HAP-1 (cell line): Measurements from ENCODE around the gene DNASE1L3.

ENCODE experiments used
- DNase-seq, 2 experiments: peaks; one replicate each; pipeline ENCODE4 v3.0.0-alpha.2; 2016 to 2020; ENCODE audit warnings: low spot score in 2 of 2
- H3K27me3 ChIP-seq: fragments of 250-450 bp; sonication (Bioruptor Pico); 2 replicates; pipeline ENCODE4 v1.5.1; 2020; ENCODE audit warnings: low read depth, mild to moderate bottlenecking, moderate library complexity
- H3K36me3 ChIP-seq: fragments of 250-450 bp; sonication (Bioruptor Pico); replicated peaks from 2 replicates; pipeline ENCODE4 v1.5.1; 2020; ENCODE audit warnings: mild to moderate bottlenecking
- H3K4me1 ChIP-seq: fragments of 250-450 bp; sonication (Bioruptor Pico); 2 replicates; pipeline ENCODE4 v1.5.1; 2020; ENCODE audit warnings: mild to moderate bottlenecking
- H3K4me3 ChIP-seq: fragments of 250-450 bp; sonication (Bioruptor Pico); 2 replicates; pipeline ENCODE4 v1.5.1; 2020; ENCODE audit warnings: mild to moderate bottlenecking, moderate library complexity
- H3K9me3 ChIP-seq: fragments of 250-450 bp; sonication (Bioruptor Pico); 2 replicates; pipeline ENCODE4 v1.5.1; 2020; ENCODE audit warnings: mild to moderate bottlenecking, moderate library complexity
- in situ Hi-C: fragments of 300-500 bp; cut with MboI; formaldehyde crosslinking; loops from 3 replicates; pipeline ENCODE4 v1.14.3; 2020; ENCODE audit warnings: low sequenced_read_pairs, inconsistent platforms, mixed read lengths

The DNASE1L3 gene

GRCh38 chr3:58175437-58176184, 35.2 kb downstream of the DNASE1L3 start:
- H3K9me3 ChIP-seq: no peaks in the 10 kb centered on the region
- H3K4me3 ChIP-seq: no peak overlapping the region
- no peaks in the 10 kb centered on the region for H3K27me3 ChIP-seq
- H3K4me1 ChIP-seq: no peaks in the 10 kb centered on the region
- in situ Hi-C loops: loop anchor here (25.0 kb wide), 1 partner anchor 362 kb away; the partner anchor contains the start of gene ACOX2
- peaks cover 5% of the 10 kb centered on the region for H3K36me3 ChIP-seq
- DNase-seq: no peak

GRCh38 chr3:58175187-58175436, 35.7 kb downstream of the DNASE1L3 start:
- DNase-seq: no peak
- in situ Hi-C loops: loop anchor here (25.0 kb wide), 1 partner anchor 362 kb away; the partner anchor contains the start of gene ACOX2

GRCh38 chr3:58173669-58174398, 36.9 kb downstream of the DNASE1L3 start:
- no peaks in the 10 kb centered on the region for H3K4me1 ChIP-seq
- H3K4me3 ChIP-seq: no peak overlapping the region
- in situ Hi-C loops: no loop called here
- H3K9me3 ChIP-seq: no peaks in the 10 kb centered on the region
- peak in 1 of 2 experiments; percentile 45 for DNase-seq
- H3K36me3 ChIP-seq: peaks cover 8% of the 10 kb centered on the region
- H3K27me3 ChIP-seq: no peaks in the 10 kb centered on the region

More at GRCh38 chr3:58175187-58175436, 35.7 kb downstream of the DNASE1L3 start:
- H3K27me3 ChIP-seq: no peaks in the 10 kb centered on the region
- H3K9me3 ChIP-seq: no peaks in the 10 kb centered on the region
- H3K36me3 ChIP-seq: peaks cover 5% of the 10 kb centered on the region
- H3K4me3 ChIP-seq: no peak overlapping the region
- no peaks in the 10 kb centered on the region for H3K4me1 ChIP-seq

GRCh38 chr3:58173029-58173668, 37.6 kb downstream of the DNASE1L3 start:
- no peak overlapping the region for H3K4me3 ChIP-seq
- H3K9me3 ChIP-seq: no peaks in the 10 kb centered on the region
- H3K4me1 ChIP-seq: no peaks in the 10 kb centered on the region
- in situ Hi-C loops: no loop called here
- H3K27me3 ChIP-seq: no peaks in the 10 kb centered on the region
- peaks cover 12% of the 10 kb centered on the region for H3K36me3 ChIP-seq
- DNase-seq: no peak

- H3K36me3 ChIP-seq: peaks cover 12% of the 10 kb centered on the region
- in situ Hi-C loops: no loop called here
- H3K27me3 ChIP-seq: no peaks in the 10 kb centered on the region
- no peak overlapping the region for H3K4me3 ChIP-seq
- no peak for DNase-seq
- no peaks in the 10 kb centered on the region for H3K9me3 ChIP-seq
- H3K4me1 ChIP-seq: no peaks in the 10 kb centered on the region
These were observed 39.6 kb downstream of the DNASE1L3 start for GRCh38 chr3:58171126-58171525.

GRCh38 chr3:58170376-58170775, 40.4 kb downstream of the DNASE1L3 start:
- no peak overlapping the region for H3K4me3 ChIP-seq
- peaks cover 12% of the 10 kb centered on the region for H3K36me3 ChIP-seq
- H3K4me1 ChIP-seq: no peaks in the 10 kb centered on the region
- no peaks in the 10 kb centered on the region for H3K9me3 ChIP-seq
- in situ Hi-C loops: no loop called here
- no peaks in the 10 kb centered on the region for H3K27me3 ChIP-seq
- DNase-seq: no peak

- Histone ChIP-seq H3K27me3 (no peaks in the 10 kb centered on the region), H3K4me1 (no peaks in the 10 kb centered on the region), H3K9me3 (no peaks in the 10 kb centered on the region), H3K36me3 (peaks cover 12% of the 10 kb centered on the region), H3K4me3 (no peak overlapping the region)
- in situ Hi-C loops: no loop called here
- no peak for DNase-seq
These were observed 41.4 kb downstream of the DNASE1L3 start for GRCh38 chr3:58169371-58169770.

GRCh38 chr3:58168498-58168897, 42.3 kb downstream of the DNASE1L3 start:
- Histone ChIP-seq H3K27me3 (no peaks in the 10 kb centered on the region), H3K4me3 (no peak overlapping the region), H3K9me3 (no peaks in the 10 kb centered on the region), H3K4me1 (no peaks in the 10 kb centered on the region), H3K36me3 (peaks cover 12% of the 10 kb centered on the region)
- in situ Hi-C loops: no loop called here
- no peak for DNase-seq

- Histone ChIP-seq H3K4me1 (no peaks in the 10 kb centered on the region), H3K4me3 (no peak overlapping the region), H3K36me3 (peaks cover 12% of the 10 kb centered on the region), H3K9me3 (no peaks in the 10 kb centered on the region), H3K27me3 (no peaks in the 10 kb centered on the region)
- DNase-seq: peak; percentile 35 to 82
- in situ Hi-C loops: no loop called here
These were observed 43.1 kb downstream of the DNASE1L3 start for GRCh38 chr3:58167431-58168351.

GRCh38 chr3:58164906-58165821, 45.6 kb downstream of the DNASE1L3 start:
- H3K27me3 ChIP-seq: no peaks in the 10 kb centered on the region
- DNase-seq: peak in 1 of 2 experiments; percentile 41
- H3K4me3 ChIP-seq: no peak overlapping the region
- no peaks in the 10 kb centered on the region for H3K9me3 ChIP-seq
- in situ Hi-C loops: no loop called here
- H3K4me1 ChIP-seq: no peaks in the 10 kb centered on the region
- peaks cover 11% of the 10 kb centered on the region for H3K36me3 ChIP-seq

- in situ Hi-C loops: no loop called here
- no peak for DNase-seq
- Histone ChIP-seq H3K9me3 (no peaks in the 10 kb centered on the region), H3K27me3 (no peaks in the 10 kb centered on the region), H3K36me3 (peaks cover 9% of the 10 kb centered on the region), H3K4me3 (no peak overlapping the region), H3K4me1 (no peaks in the 10 kb centered on the region)
These were observed 46.4 kb downstream of the DNASE1L3 start for GRCh38 chr3:58164199-58164879.

GRCh38 chr3:58163234-58163633, 47.5 kb downstream of the DNASE1L3 start:
- no peaks in the 10 kb centered on the region for H3K4me1 ChIP-seq
- in situ Hi-C loops: no loop called here
- no peaks in the 10 kb centered on the region for H3K9me3 ChIP-seq
- peaks cover 5% of the 10 kb centered on the region for H3K36me3 ChIP-seq
- H3K4me3 ChIP-seq: no peak overlapping the region
- H3K27me3 ChIP-seq: no peaks in the 10 kb centered on the region
- DNase-seq: no peak
